Cardiac fibroblast (primary cell): ENCODE data around the gene UNC45B.

Source experiments
- DNase-seq, 2 donors: peaks; one replicate each; pipeline versions ENCODE4 v3.0.0 to v3.0.0-alpha.2; 2010; ENCODE audit warnings: low read depth in 2 of 2
- H3K4me3 ChIP-seq, 2 donors: replicated peaks in 1 of 2; 1 replicate in 1 of 2; 2 replicates in 1 of 2; pipeline ENCODE4 v1.5.1; 2011; ENCODE audit warnings: low read depth in 2 of 2, low read length in 2 of 2, mild to moderate bottlenecking in 2 of 2, moderate library complexity in 1 of 2
- CTCF ChIP-seq: IDR thresholded peaks from one replicate; pipeline ENCODE4 v1.5.1; 2011; ENCODE audit warnings: low read depth, mild to moderate bottlenecking, low read length, inconsistent platforms

UNC45B gene

GRCh38 chr17:35129973-35130351 is 17.7 kb upstream of the UNC45B start:
- H3K4me3 ChIP-seq, result no peak overlapping the region
- DNase-seq, result peak in 1 of 2 donors; percentile 40
- no peak for TF ChIP-seq CTCF

GRCh38 chr17:35130392-35130791 is 17.2 kb upstream of the UNC45B start:
- DNase-seq, result no peak
- H3K4me3 ChIP-seq, result no peak overlapping the region
- TF ChIP-seq CTCF, result no peak

GRCh38 chr17:35132099-35132498 is 15.5 kb upstream of the UNC45B start:
- DNase-seq, result no peak
- no peak overlapping the region for H3K4me3 ChIP-seq
- TF ChIP-seq CTCF, result no peak

- TF ChIP-seq CTCF, result no peak
- DNase-seq, result no peak
- H3K4me3 ChIP-seq, result no peak overlapping the region
Measured at GRCh38 chr17:35132816-35133550, 14.6 kb upstream of the UNC45B start.

GRCh38 chr17:35135322-35135721 is 12.3 kb upstream of the UNC45B start:
- no peak for DNase-seq
- no peak for TF ChIP-seq CTCF
- no peak overlapping the region for H3K4me3 ChIP-seq

GRCh38 chr17:35138218-35138617 is 9.4 kb upstream of the UNC45B start:
- no peak for TF ChIP-seq CTCF
- no peak overlapping the region for H3K4me3 ChIP-seq
- DNase-seq, result no peak
